GM12892 (cell line): ENCODE results near the gene C12orf75.

Source experiments
- POLR2A ChIP-seq: IDR thresholded peaks from 2 replicates; pipeline ENCODE4 v1.6.1; 2011; ENCODE audit warnings: low read depth, low read length, control low read depth
- POLR2AphosphoS5 ChIP-seq: IDR thresholded peaks from 2 replicates; pipeline ENCODE4 v1.6.1; 2011; ENCODE audit warnings: low read depth, low read length, control low read depth
- TAF1 ChIP-seq: IDR thresholded peaks from 2 replicates; pipeline ENCODE4 v1.6.1; 2011; ENCODE audit warnings: low read depth, mild to moderate bottlenecking, control low read depth, low read length, borderline replicate concordance

DNA sequence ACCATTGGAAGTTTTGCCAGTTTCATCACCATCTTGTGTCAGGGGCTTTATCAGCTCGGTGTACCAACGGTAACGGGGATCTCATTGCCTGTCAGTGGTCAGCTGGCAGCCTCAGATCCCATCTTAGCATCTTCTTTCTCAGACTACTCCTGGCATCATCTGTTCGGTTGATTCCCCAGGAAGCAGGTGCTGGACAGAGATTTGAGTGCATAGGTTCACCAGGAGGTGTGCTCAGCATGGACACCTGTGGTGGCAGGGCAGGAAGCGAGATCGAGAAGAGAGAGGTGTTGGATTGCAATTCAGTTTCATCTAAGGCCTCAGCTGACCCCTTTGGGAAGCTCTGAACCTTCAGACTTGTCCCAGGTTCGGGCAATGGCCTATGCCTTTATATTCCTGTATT is 76.0 kb downstream of the C12orf75 start:
- TF ChIP-seq POLR2A = no peak
- no peak for TF ChIP-seq POLR2AphosphoS5
- no peak for TF ChIP-seq TAF1
